ENCODE results near the gene FADS6.

The FADS6 gene

GRCh38 chr17:74855323-74855722, 38.1 kb downstream of the FADS6 start:
- DNase-seq (ENCODE audit: low read depth in 2 of 3, low spot score in 1 of 3), result no peak

GRCh38 chr17:74854792-74855191, 38.6 kb downstream of the FADS6 start:
- DNase-seq (ENCODE audit: low read depth in 2 of 3, low spot score in 1 of 3), result no peak

- no peak for DNase-seq (ENCODE audit: low read depth in 2 of 3, low spot score in 1 of 3)
Measured at GRCh38 chr17:74853669-74854068, 39.8 kb downstream of the FADS6 start.

- no peak for DNase-seq (ENCODE audit: low read depth in 2 of 3, low spot score in 1 of 3)
Measured at GRCh38 chr17:74853048-74853397, 40.4 kb downstream of the FADS6 start.

- DNase-seq (ENCODE audit: low read depth in 2 of 3, low spot score in 1 of 3), result peak; percentile 26 to 48 (median 45)
Measured at GRCh38 chr17:74852237-74853047, 41.0 kb downstream of the FADS6 start.

- no peak for DNase-seq (ENCODE audit: low read depth in 2 of 3, low spot score in 1 of 3)
Measured at GRCh38 chr17:74851612-74852236, 41.7 kb downstream of the FADS6 start.

GRCh38 chr17:74850914-74851313, 42.5 kb downstream of the FADS6 start:
- no peak for DNase-seq (ENCODE audit: low read depth in 2 of 3, low spot score in 1 of 3)

- DNase-seq (ENCODE audit: low read depth in 2 of 3, low spot score in 1 of 3), result no peak
Measured at GRCh38 chr17:74850310-74850709, 43.1 kb downstream of the FADS6 start.

GRCh38 chr17:74848656-74849399, 44.6 kb downstream of the FADS6 start:
- no peak for DNase-seq (ENCODE audit: low read depth in 2 of 3, low spot score in 1 of 3)

GRCh38 chr17:74846621-74847020, 46.8 kb downstream of the FADS6 start:
- no peak for DNase-seq (ENCODE audit: low read depth in 2 of 3, low spot score in 1 of 3)

GRCh38 chr17:74843352-74843627, 50.1 kb downstream of the FADS6 start:
- DNase-seq (ENCODE audit: low read depth in 2 of 3, low spot score in 1 of 3), result no peak

- no peak for DNase-seq (ENCODE audit: low read depth in 2 of 3, low spot score in 1 of 3)
Measured at GRCh38 chr17:74842599-74843351, 50.7 kb downstream of the FADS6 start.

- no peak for DNase-seq (ENCODE audit: low read depth in 2 of 3, low spot score in 1 of 3)
Measured at GRCh38 chr17:74842146-74842598, 51.3 kb downstream of the FADS6 start.

- DNase-seq (ENCODE audit: low read depth in 2 of 3, low spot score in 1 of 3), result no peak
Measured at GRCh38 chr17:74840989-74841666, 52.3 kb downstream of the FADS6 start.

GRCh38 chr17:74839990-74840852, 53.2 kb downstream of the FADS6 start:
- DNase-seq (ENCODE audit: low read depth in 2 of 3, low spot score in 1 of 3), result no peak

GRCh38 chr17:74838274-74838673, 55.2 kb downstream of the FADS6 start:
- no peak for DNase-seq (ENCODE audit: low read depth in 2 of 3, low spot score in 1 of 3)

GRCh38 chr17:74836691-74837467, 56.6 kb downstream of the FADS6 start:
- no peak for DNase-seq (ENCODE audit: low read depth in 2 of 3, low spot score in 1 of 3)

GRCh38 chr17:74836191-74836590, 57.2 kb downstream of the FADS6 start:
- no peak for DNase-seq (ENCODE audit: low read depth in 2 of 3, low spot score in 1 of 3)
